ENCODE measurements around the gene PRDX5.

The PRDX5 gene

DNA sequence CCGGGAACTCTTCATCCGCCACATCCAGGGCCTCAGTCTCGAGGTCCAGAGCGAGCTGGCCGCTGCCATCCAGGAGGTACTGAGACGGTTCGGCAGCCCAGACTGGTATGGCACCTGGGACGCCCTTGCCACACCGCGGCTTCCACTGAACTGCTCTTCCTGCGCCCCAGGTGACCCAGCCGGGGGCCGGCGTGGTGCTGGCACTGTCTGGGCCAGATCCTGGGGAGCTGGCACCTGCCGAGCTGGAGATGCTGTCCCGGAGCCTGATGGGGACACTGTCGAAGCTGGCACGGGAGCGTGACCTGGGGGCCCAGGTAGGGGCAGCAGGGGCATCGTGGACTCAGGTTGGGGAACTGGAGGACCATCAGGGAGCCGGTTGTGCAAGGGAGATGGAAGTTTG is 23.5 kb downstream of the PRDX5 start:
- H3K36me3 ChIP-seq (ENCODE audit: control insufficient read depth, insufficient read depth, low read length): no peaks in the 10 kb centered on the region
- H3K4me3 ChIP-seq (ENCODE audit: insufficient read depth, low read depth, low read length): no peak overlapping the region
- WGBS, 2 experiments: 92 to 94% methylated on average over 21 of the region's 21 CpGs
- H3K4me1 ChIP-seq (ENCODE audit: control insufficient read depth, insufficient read depth, low read length): peaks cover 13% of the 10 kb centered on the region
- H3K27me3 ChIP-seq (ENCODE audit: control insufficient read depth, insufficient read depth, low read length, poor library complexity, severe bottlenecking): peaks cover 8% of the 10 kb centered on the region
- H3K9me3 ChIP-seq (ENCODE audit: control insufficient read depth, low read length): no peaks in the 10 kb centered on the region
- H3K27ac ChIP-seq (ENCODE audit: insufficient read depth, low read depth, low read length, poor library complexity, severe bottlenecking): no peak overlapping the region

DNA sequence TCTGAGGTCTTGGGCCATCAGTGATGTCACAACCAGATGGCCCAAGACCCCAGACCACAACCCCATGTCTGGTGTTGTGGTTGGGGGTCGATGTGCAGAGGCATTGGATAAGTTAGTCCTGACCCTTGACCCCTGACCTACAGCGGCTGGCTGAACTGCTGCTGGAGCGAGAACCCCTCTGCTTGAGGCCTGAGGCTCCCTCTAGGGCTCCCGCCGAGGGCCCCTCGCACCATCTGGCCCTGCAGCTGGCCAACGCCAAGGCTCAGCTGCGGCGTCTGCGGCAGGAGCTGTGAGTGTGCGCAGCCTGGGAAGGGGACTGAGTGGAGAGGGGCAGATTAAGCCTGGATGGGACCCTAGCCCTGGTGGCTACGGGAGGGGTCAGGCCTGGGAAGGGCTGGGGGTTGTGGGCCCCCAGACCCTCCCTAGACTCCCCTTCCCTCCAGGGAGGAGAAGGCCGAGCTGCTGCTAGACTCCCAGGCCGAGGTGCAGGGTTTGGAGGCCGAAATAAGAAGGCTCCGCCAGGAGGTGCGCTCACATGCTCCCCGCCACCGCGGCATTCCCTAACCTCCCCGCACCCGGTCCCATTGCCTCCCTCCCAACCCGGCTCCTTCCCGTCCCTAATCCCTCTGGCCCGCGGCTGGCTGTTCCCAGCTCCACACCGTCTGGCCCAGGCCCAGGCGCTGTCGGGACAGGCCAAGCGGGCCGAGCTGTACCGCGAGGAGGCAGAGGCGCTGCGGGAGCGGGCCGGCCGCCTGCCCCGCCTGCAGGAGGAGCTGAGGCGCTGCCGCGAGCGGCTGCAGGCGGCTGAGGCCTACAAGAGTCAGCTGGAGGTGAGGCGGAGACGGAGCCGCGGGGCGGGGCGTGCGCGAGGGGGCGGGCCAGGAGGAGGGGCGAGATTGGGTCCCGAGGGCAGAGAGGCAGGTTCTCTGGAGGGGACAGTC is 24.2 kb downstream of the PRDX5 start:
- H3K27ac ChIP-seq (ENCODE audit: insufficient read depth, low read depth, low read length, poor library complexity, severe bottlenecking): peak overlapping the region; percentile 65
- no peaks in the 10 kb centered on the region for H3K36me3 ChIP-seq (ENCODE audit: control insufficient read depth, insufficient read depth, low read length)
- no peaks in the 10 kb centered on the region for H3K9me3 ChIP-seq (ENCODE audit: control insufficient read depth, low read length)
- peak overlapping the region; percentile 31 for H3K4me3 ChIP-seq (ENCODE audit: insufficient read depth, low read depth, low read length)
- peaks cover 8% of the 10 kb centered on the region for H3K27me3 ChIP-seq (ENCODE audit: control insufficient read depth, insufficient read depth, low read length, poor library complexity, severe bottlenecking)
- peaks cover 13% of the 10 kb centered on the region for H3K4me1 ChIP-seq (ENCODE audit: control insufficient read depth, insufficient read depth, low read length)
- 23 to 25% methylated on average over 55 of the region's 55 CpGs for WGBS, 2 experiments

DNA sequence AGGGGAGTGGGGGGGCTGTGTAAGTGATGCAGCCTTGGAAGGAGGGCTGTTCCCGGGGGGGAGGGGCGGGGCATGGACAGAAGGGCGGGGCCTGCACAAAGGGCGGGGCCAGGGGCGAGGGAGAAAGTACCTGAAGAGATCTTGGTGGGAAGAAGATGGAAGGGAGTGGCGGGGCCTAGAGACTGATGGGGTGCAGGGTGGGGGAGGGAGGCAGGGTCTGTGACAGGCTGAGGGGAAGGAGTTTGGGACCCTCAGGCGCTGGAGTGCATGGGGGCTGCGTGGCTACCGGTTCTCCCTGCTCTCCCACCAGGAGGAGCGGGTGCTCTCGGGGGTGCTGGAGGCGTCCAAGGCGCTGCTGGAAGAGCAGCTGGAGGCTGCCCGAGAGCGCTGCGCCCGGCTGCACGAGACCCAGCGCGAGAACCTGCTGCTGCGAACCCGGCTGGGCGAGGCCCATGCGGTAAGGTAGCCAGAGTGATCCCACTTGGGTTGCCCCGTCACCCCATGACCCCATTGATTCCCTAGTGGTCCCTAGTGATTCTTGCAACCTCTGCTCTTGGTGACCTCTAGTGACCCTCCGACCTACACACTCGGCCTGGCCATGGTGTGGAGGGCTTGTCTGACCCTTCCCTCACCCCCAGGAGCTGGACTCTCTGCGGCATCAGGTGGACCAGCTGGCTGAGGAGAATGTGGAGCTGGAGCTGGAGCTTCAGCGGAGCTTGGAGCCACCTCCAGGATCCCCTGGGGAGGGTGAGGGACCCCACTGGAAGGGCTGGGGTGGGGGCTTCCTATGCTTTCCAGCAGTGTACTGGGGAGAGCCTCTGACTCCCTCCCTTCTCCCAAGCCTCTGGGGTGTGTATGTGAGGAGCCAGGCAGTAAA is 25.2 kb downstream of the PRDX5 start:
- Histone ChIP-seq H3K9me3 (ENCODE audit: control insufficient read depth, low read length) (no peaks in the 10 kb centered on the region), H3K36me3 (ENCODE audit: control insufficient read depth, insufficient read depth, low read length) (no peaks in the 10 kb centered on the region), H3K27ac (ENCODE audit: insufficient read depth, low read depth, low read length, poor library complexity, severe bottlenecking) (no peak overlapping the region), H3K27me3 (ENCODE audit: control insufficient read depth, insufficient read depth, low read length, poor library complexity, severe bottlenecking) (peaks cover 8% of the 10 kb centered on the region), H3K4me1 (ENCODE audit: control insufficient read depth, insufficient read depth, low read length) (peaks cover 13% of the 10 kb centered on the region), H3K4me3 (ENCODE audit: insufficient read depth, low read depth, low read length) (peak overlapping the region; percentile 31)
- 74 to 76% methylated on average over 29 of the region's 29 CpGs for WGBS, 2 experiments

DNA sequence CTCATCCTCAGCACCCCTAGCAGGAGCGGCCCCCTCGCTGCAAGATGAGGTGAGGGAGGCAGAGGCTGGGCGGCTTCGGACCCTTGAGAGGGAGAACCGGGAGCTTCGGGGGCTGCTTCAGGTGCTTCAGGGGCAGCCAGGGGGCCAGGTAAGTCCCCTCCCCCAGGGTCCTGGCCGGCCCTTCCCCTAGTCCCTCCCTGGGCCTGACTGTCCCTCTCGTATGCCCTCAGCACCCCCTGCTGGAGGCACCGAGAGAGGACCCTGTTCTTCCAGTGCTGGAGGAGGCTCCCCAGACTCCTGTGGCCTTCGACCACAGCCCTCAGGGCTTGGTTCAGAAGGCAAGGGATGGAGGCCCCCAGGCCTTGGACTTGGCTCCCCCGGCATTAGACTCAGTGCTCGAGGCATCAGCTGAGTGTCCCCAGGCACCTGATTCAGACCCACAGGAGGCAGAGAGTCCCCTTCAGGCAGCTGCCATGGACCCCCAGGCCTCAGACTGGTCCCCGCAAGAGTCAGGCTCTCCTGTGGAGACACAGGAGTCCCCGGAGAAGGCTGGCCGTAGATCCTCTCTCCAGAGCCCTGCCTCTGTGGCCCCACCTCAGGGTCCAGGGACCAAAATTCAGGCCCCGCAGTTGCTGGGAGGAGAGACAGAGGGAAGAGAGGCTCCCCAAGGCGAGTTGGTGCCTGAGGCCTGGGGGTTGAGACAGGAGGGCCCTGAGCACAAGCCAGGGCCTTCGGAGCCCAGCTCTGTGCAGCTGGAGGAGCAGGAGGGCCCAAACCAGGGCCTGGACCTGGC is 26.0 kb downstream of the PRDX5 start:
- 86% methylated on average over 18 of the region's 18 CpGs for WGBS, 2 experiments

DNA sequence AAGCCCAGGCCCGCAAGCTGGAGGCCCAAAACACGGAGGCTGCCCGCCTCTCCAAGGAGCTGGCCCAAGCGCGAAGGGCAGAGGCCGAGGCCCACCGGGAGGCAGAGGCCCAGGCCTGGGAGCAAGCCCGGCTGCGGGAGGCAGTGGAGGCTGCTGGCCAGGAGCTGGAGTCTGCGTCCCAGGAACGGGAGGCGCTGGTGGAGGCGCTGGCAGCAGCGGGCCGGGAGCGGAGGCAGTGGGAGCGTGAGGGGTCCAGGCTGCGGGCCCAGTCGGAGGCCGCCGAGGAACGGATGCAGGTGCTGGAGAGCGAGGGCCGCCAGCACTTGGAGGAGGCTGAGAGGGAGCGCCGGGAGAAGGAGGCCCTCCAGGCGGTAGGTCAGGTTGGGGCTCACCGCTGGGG is 26.9 kb downstream of the PRDX5 start:
- Histone ChIP-seq H3K4me3 (ENCODE audit: insufficient read depth, low read depth, low read length) (no peak overlapping the region), H3K9me3 (ENCODE audit: control insufficient read depth, low read length) (no peaks in the 10 kb centered on the region), H3K4me1 (ENCODE audit: control insufficient read depth, insufficient read depth, low read length) (peaks cover 13% of the 10 kb centered on the region), H3K27ac (ENCODE audit: insufficient read depth, low read depth, low read length, poor library complexity, severe bottlenecking) (no peak overlapping the region), H3K27me3 (ENCODE audit: control insufficient read depth, insufficient read depth, low read length, poor library complexity, severe bottlenecking) (peaks cover 8% of the 10 kb centered on the region), H3K36me3 (ENCODE audit: control insufficient read depth, insufficient read depth, low read length) (no peaks in the 10 kb centered on the region)
- WGBS, 2 experiments: 96% methylated on average over 28 of the region's 28 CpGs

More for the DNA sequence above, 26.0 kb downstream of the PRDX5 start:
- no peak overlapping the region for H3K27ac ChIP-seq (ENCODE audit: insufficient read depth, low read depth, low read length, poor library complexity, severe bottlenecking)
- H3K27me3 ChIP-seq (ENCODE audit: control insufficient read depth, insufficient read depth, low read length, poor library complexity, severe bottlenecking): peaks cover 8% of the 10 kb centered on the region
- peaks cover 13% of the 10 kb centered on the region for H3K4me1 ChIP-seq (ENCODE audit: control insufficient read depth, insufficient read depth, low read length)
- no peak overlapping the region for H3K4me3 ChIP-seq (ENCODE audit: insufficient read depth, low read depth, low read length)
- no peaks in the 10 kb centered on the region for H3K9me3 ChIP-seq (ENCODE audit: control insufficient read depth, low read length)
- H3K36me3 ChIP-seq (ENCODE audit: control insufficient read depth, insufficient read depth, low read length): no peaks in the 10 kb centered on the region

DNA sequence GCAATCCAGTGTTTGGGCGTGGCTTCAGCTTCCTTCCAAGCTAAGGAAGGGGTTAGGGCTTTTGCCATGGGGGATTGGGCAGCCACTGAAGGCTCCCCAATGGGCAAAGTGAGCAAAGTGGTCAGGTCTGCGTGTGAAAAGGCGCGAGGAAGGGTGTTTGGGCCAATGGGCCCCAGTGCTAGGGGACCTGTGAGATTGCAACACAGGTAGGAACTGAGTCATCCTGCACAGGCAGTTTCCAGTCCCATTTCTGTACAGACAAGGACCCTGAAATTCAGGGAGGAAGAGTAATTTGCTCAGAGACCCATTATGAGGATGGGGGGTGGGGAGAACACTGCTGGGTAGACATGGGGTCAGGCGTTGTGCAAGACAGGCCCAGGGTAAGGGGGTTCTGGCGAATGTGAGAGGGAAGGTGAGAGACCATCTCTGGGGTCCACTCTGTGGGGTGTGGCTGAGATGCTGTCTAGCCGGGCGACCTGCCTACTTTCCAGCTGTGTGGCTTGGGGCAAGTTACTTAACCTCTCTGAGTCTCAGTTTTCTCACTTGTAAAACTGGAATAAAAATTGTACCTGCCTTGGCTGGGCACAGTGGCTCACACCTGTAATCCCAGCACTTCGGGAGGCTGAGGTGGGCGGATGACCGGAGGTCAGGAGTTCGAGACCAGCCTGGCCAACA is 29.4 kb downstream of the PRDX5 start:
- Histone ChIP-seq H3K36me3 (ENCODE audit: control insufficient read depth, insufficient read depth, low read length) (no peaks in the 10 kb centered on the region), H3K4me3 (ENCODE audit: insufficient read depth, low read depth, low read length) (no peak overlapping the region), H3K27me3 (ENCODE audit: control insufficient read depth, insufficient read depth, low read length, poor library complexity, severe bottlenecking) (no peaks in the 10 kb centered on the region), H3K9me3 (ENCODE audit: control insufficient read depth, low read length) (no peaks in the 10 kb centered on the region), H3K4me1 (ENCODE audit: control insufficient read depth, insufficient read depth, low read length) (peaks cover 10% of the 10 kb centered on the region), H3K27ac (ENCODE audit: insufficient read depth, low read depth, low read length, poor library complexity, severe bottlenecking) (no peak overlapping the region)
- 81 to 83% methylated on average over 12 of the region's 12 CpGs for WGBS, 2 experiments

DNA sequence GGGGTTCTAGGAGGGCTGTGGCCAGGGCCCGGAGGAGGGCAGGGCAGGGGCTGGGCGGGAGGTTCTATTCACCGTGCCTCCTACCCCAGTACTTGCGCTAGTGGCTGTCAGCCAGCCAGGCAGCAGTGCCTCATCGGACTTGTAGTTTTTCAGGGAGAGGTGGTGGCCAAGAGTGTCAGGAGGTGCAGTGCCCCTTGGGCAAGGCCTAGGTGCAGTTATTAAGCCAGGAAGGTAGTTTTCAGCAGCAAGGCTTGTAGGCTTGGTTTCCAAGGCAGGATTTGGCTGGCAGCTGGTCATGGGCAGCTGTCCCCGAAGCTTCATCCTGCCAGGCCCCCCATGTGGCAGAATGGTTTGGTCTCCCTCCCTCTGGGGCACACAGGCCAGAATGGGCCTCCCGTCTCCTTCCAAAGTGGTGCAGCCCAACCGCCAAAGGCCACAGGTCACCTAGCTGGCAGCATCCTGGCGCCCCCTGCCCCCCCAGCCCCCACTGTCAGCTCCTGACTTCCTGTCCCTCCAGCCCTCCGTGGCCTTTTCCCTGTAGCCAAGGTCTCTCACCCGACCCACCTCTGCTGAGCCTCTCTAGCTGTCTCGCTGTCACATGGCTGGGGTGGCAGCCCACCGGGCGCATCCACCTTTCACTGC is 30.6 kb downstream of the PRDX5 start:
- H3K27ac ChIP-seq (ENCODE audit: insufficient read depth, low read depth, low read length, poor library complexity, severe bottlenecking): no peak overlapping the region
- no peaks in the 10 kb centered on the region for H3K9me3 ChIP-seq (ENCODE audit: control insufficient read depth, low read length)
- H3K4me1 ChIP-seq (ENCODE audit: control insufficient read depth, insufficient read depth, low read length): peaks cover 7% of the 10 kb centered on the region
- 71 to 74% methylated on average over 14 of the region's 14 CpGs for WGBS, 2 experiments
- no peaks in the 10 kb centered on the region for H3K27me3 ChIP-seq (ENCODE audit: control insufficient read depth, insufficient read depth, low read length, poor library complexity, severe bottlenecking)
- no peaks in the 10 kb centered on the region for H3K36me3 ChIP-seq (ENCODE audit: control insufficient read depth, insufficient read depth, low read length)
- no peak overlapping the region for H3K4me3 ChIP-seq (ENCODE audit: insufficient read depth, low read depth, low read length)

DNA sequence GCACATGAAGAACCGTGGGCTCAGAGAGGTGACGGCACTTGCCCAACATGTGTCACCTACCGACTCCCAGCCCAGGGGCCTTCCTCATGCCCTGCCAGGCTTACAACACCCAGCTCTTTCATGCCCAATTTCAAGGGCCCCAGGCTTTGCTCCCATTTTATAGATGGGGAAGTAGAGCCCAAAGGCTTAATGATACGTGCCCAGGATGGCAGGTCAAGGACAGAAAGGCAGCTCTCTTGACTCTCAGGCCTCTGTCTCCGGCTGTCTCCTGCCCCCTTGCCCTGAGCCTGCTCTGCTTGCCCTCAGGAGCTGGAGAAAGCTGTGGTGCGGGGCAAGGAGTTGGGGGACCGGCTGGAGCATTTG is 31.1 kb downstream of the PRDX5 start:
- Histone ChIP-seq H3K4me1 (ENCODE audit: control insufficient read depth, insufficient read depth, low read length) (peaks cover 12% of the 10 kb centered on the region), H3K27me3 (ENCODE audit: control insufficient read depth, insufficient read depth, low read length, poor library complexity, severe bottlenecking) (no peaks in the 10 kb centered on the region), H3K4me3 (ENCODE audit: insufficient read depth, low read depth, low read length) (no peak overlapping the region), H3K27ac (ENCODE audit: insufficient read depth, low read depth, low read length, poor library complexity, severe bottlenecking) (no peak overlapping the region), H3K9me3 (ENCODE audit: control insufficient read depth, low read length) (no peaks in the 10 kb centered on the region), H3K36me3 (ENCODE audit: control insufficient read depth, insufficient read depth, low read length) (no peaks in the 10 kb centered on the region)
- 92 to 94% methylated on average over 7 of the region's 7 CpGs for WGBS, 2 experiments

DNA sequence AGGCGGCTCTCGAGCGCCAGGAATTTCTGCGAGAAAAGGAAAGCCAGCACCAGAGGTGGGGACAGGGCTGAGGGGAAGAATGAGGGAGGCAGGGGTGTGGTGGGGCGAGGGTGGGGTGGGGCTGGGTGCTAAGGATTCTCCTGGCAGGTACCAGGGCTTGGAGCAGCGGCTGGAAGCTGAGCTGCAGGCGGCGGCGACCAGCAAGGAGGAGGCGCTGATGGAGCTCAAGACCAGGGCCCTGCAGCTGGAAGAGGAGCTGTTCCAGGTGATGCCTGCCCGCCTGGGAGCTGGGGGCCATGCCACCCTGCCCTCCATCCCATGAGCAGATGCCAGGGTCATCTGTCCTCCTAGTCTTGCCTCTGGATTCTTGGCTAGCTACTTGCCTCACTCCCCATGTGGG is 31.5 kb downstream of the PRDX5 start:
- Histone ChIP-seq H3K36me3 (ENCODE audit: control insufficient read depth, insufficient read depth, low read length) (no peaks in the 10 kb centered on the region), H3K4me3 (ENCODE audit: insufficient read depth, low read depth, low read length) (no peak overlapping the region), H3K9me3 (ENCODE audit: control insufficient read depth, low read length) (no peaks in the 10 kb centered on the region), H3K27me3 (ENCODE audit: control insufficient read depth, insufficient read depth, low read length, poor library complexity, severe bottlenecking) (no peaks in the 10 kb centered on the region), H3K4me1 (ENCODE audit: control insufficient read depth, insufficient read depth, low read length) (peaks cover 13% of the 10 kb centered on the region), H3K27ac (ENCODE audit: insufficient read depth, low read depth, low read length, poor library complexity, severe bottlenecking) (no peak overlapping the region)
- WGBS, 2 experiments: 89 to 90% methylated on average over 11 of the region's 11 CpGs

Measured in ectodermal cell (in vitro differentiated cells).